ENCODE results near the gene GAPVD1. TPM values are rescaled to one million over a fixed set of nuclear protein-coding genes. Genes with fewer than 3 reads are reported as not detected.
"Not testable (repeated sequence)": the region's sequence is repeated elsewhere in the genome, so short reads cannot be mapped to it uniquely, and the experiment has no call there.

Gene GAPVD1
- polyA plus RNA-seq, 5 donors, result 26.5 to 47.1 (median 42.3) TPM

DNA sequence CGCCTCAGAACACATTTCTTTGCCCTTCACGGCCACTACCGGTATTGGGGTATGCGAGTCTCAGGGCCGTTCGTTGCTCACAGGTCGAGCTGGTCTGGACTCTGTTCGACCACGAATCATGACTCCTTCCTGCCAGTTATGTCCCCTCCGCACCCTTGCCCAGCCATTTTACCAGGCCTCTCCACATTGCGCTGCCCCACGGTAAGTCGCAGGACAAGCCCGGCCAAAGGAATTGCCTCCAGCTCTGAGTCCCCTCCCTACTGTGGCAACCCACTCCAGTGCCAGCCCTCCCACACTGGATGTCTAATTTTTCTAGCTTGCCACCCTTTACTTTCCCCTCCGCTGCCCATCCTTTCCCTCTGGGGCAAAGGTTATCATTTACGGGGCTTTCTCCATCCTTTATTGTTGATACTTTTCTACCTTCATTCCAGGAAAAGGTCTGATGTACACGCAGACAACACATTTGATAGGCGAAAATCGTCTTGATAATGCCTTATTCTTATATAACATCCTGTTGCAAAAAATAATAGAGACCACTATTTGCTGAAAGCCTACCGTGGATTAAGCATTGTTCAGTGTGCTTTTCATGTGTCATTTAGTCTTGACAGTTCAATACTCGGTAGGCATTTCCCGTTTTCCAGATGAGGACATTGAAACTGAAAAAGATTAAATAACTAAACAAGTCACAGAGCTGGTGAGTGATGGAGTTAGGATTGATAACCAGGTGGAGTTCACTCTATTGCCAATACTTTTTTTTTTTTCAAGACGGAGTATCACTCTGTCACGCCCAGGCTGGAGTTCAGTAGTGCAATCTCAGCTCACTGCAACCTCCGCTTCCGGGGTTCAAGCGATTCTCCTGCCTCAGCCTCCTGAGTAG lies 19.5 kb upstream of the GAPVD1 start:
- no peak for DNase-seq

- no peak for DNase-seq
These were observed 17.8 kb upstream of the GAPVD1 start for GRCh38 chr9:125243792-125244260.

- no peak for DNase-seq
These were observed 15.4 kb upstream of the GAPVD1 start for GRCh38 chr9:125246261-125246667.

DNA sequence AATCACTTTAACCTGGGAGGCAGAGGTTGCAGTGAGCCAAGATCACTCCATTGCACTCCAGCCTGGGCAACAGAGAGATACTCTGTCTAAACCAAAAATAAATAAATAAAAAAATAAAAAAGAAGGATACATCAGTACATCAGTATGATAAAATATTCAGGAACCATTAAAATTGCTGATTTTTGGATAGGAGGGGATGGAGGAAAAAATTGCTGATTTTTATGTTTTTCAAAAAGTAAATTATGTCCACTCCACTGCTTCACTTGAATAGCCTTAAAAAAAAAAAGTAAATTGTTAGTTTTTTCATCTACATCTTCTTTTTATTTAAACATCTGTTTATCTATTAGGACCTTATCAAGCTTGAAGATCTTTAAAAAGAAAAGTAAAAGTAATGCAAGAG lies 7.4 kb upstream of the GAPVD1 start:
- DNase-seq, result no peak

GRCh38 chr9:125255781-125256391 lies 5.7 kb upstream of the GAPVD1 start:
- no peak for DNase-seq

GRCh38 chr9:125258160-125258785 lies 3.4 kb upstream of the GAPVD1 start:
- no peak for DNase-seq

- no peak for DNase-seq
These were observed 2.6 kb upstream of the GAPVD1 start for GRCh38 chr9:125258832-125259534.

- DNase-seq, result no peak
These were observed 1.1 kb upstream of the GAPVD1 start for GRCh38 chr9:125260561-125260960.

DNA sequence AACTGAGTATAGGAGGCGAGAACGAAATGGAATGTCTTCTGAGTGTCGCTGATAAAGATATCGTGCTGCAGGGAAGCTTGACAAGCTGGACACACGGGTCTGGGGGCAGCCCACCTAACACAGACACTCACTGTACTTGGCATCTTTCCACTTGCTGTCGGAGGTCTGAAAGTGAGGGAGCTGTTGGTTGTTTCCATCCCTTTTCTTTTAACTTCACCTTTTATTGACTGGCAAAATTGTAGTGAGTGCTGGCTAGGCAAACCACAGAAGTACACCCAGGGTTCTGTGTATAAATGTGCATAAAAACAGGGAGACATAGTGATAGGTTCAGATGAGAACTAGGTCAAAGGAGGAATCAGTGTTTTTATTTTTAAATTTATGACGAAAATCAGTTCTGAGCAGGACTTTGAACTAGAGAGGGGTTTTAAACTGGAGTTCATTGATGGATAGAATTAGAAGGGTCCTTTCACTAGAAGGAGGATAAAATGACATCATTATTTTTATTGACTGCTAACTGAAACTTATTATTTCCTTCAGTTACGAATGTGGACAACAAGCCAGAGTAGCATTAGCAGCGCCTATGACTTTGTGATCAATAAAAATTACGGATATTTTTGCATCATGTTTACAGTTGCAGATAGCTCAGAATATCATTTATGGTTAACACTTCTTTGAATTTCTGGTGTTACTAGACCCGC lies 817 bp downstream of the GAPVD1 start:
- peak in 1 of 2 donors; percentile 29 for DNase-seq

GRCh38 chr9:125264068-125264467 lies 2.4 kb downstream of the GAPVD1 start:
- DNase-seq, result not testable (repeated sequence)

DNA sequence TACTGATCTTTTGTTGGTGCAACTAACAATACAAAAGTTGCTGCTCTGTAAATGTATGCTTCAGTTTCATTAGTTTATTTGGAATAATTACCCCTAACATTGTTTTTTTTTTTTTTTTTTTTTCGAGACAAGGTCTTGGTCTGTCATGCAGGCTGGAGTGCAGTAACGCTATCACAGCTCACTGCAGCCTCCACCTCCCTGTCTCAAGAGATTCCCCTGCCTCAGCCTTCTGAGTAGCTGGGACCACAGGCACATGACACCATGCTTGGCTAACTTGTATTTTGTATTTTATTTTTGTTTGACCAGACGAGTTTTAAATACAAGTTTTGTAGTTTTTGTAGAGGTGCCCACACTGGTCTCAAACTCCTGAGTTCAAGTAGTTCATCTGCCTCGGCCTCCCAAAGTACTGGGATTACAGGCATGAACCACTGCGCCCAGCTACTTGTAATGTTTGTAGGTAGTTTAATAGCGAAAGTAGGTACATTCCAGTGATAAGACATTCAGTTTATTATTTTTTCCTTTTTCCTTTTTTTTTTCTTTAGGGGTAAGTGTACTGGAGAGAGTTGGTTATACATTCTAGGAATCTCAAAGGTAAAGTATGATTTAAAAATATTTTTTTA lies 6.9 kb downstream of the GAPVD1 start:
- no peak for DNase-seq

DNA sequence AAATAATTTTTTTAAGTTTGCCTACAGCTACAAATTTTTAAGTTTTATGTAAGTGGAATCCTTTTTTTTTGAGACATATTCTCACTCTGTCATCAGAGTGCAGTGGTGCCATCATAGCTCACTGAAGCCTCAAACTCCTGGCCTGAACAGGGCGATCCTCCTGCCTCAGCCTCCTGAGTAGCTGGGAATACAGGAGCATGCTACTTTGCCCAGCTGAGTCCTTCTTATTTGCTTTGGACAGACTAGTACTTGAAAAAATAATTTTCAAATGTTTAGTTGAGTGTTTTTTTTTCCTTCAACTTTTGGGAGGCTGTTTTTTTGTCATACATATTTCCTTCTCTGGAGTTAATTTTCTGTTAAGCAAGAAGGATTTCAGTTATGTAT lies 7.4 kb downstream of the GAPVD1 start:
- DNase-seq, result no peak

DNA sequence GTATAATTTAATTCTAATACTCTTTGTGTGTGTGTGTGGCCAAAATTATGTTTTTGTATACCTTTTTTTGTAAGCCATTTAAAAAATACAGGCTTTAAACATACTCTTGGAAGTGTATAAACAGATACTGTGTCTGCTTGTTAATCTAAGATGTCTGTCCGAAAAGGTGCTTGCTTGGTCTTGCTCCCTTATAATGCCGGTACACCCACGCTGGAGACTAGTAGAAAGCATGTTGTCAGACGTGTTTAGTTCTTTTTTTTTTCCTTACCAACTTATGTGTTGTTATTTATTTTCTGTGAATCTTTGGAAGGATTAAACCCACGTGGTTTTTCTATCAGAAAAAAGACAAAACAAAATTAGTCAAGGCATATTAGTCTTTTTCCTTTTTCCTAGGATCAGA lies 9.5 kb downstream of the GAPVD1 start:
- DNase-seq, result no peak

- peak; percentile 18 to 26 for DNase-seq
These were observed 11.1 kb downstream of the GAPVD1 start for GRCh38 chr9:125272697-125273096.

DNA sequence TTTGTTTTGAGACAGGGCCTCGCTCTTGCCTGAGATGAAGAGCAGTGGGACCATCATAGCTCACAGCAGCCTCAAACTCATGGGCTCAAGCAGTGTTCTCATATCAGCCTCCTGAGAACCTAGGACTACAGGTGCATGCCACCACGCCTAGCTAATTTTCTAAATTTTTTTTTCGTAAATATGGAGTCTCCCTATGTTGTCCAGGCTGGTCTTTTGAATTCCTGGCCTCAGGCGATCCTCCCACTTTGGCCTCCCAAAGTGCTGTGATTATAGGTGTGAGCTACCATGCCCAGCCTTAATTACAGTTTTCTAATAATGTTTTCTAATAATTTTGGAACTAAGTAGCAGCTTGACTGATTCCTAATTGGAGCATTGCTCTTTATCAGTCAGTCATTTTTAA lies 15.1 kb downstream of the GAPVD1 start:
- no peak for DNase-seq

DNA sequence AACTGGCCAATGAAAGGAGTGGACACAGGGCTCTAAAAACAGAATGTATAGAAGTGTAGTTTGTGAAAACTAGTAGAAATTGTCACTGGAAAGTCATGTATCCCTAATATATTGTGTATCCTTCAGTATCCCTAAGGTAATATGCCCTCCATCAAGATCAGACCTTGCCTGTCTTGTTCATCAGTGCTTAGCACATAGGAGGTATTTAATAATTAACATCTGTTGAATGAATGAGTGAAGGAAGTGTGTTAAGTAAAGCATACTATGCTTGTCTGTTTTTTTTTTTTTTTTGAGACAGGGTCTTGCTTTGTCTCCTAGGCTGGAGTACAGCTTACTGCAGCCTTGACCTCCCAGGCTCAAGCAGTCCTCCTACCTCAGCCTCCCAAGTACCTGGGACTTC lies 15.8 kb downstream of the GAPVD1 start:
- no peak for DNase-seq

DNA sequence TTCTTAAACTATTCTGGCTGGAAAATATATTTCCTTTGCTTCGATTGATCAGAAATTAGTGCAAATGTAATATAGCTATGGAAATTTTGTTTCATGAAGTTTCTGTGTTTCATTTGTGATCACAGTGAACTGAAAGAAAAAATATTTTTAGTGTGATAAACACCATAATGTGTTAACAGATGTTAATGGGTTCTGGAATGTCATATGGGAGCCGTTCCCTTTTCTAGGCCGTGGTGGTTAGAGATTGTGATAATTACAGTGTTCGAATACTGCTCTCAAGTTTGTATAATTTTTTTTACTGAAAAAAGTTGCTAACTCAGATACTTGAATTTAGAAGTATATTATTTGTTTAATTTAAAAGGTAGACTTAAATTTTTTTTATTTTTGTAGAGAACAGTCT lies 19.3 kb downstream of the GAPVD1 start:
- no peak for DNase-seq

- no peak for DNase-seq
These were observed 23.2 kb downstream of the GAPVD1 start for GRCh38 chr9:125284855-125285254.

DNA sequence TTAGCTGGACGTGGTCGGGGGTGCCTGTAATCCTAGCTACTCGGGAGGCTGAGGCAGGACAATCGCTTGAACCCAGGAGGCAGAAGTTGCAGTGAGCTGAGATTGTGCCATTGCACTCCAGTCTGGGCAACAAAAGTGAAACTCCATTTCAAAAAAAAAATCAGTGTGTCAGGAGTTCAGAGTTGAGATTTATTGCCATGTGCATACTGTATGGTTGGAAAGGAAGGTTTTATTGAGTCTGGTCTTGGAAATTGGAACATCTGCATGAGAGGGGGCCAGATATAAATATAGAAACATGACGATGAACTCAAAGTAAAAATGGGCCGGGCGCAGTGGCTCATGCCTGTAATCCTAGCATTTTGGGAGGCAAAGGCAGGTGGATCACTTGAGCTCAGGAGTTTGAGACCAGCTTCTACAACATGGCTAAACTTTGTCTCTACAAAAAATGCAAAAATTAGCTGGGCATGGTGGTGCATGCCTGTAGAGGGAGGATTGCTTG lies 25.4 kb downstream of the GAPVD1 start:
- not testable (repeated sequence) for DNase-seq

- DNase-seq, result no peak
These were observed 31.5 kb downstream of the GAPVD1 start for GRCh38 chr9:125293134-125293533.

- no peak for DNase-seq
These were observed 34.0 kb downstream of the GAPVD1 start for GRCh38 chr9:125295657-125296056.
